ENCODE results near the gene NOX4. TPM values are rescaled to one million over a fixed set of nuclear protein-coding genes. Genes with fewer than 3 reads are reported as not detected.
"Not testable (repeated sequence)": the region's sequence is repeated elsewhere in the genome, so short reads cannot be mapped to it uniquely, and the experiment has no call there.

NOX4 gene
- total RNA-seq, 1 experiment from 2014 or later = 1.4 TPM

DNA sequence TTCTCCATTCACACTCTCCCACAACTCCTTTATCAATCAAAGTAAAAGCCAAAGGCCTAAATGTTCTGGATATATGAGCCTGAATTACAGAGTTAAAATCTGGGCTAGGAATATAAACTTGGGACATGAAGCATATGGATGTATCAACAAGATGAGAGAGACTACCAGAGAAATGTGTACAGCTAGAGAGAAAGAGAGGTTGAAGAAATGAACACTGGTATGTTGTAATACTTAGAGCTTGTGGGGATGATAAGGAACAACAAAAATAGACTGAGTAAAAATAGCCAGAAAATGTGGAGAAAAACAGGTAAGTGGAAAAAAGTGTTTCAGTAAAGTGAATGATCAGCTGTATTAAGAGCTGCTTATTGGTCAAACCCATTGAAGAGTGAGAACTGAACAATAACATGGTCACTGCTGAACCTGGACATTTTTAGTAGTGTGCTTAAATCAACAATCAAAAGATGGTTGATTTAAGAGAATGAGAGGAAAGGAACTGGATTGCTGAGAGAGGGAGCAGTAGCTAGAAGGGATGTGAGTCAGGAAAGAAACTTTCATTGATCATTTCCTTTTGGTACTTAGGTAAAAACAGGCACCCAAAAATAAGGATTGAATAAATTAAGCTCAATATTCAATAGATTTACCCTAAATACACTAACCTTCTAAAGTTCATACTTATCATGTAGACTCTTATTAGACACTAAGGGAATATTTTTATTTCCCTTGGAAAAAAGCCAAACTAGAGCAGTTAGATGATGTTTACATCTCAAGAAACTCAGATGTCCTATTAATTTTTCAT, 111.0 kb downstream of the NOX4 start:
- DNase-seq (ENCODE audit: low spot score) = not testable (repeated sequence)

- not testable (repeated sequence) for DNase-seq (ENCODE audit: low spot score)
Observed at GRCh38 chr11:89378986-89379385, 112.2 kb downstream of the NOX4 start.

DNA sequence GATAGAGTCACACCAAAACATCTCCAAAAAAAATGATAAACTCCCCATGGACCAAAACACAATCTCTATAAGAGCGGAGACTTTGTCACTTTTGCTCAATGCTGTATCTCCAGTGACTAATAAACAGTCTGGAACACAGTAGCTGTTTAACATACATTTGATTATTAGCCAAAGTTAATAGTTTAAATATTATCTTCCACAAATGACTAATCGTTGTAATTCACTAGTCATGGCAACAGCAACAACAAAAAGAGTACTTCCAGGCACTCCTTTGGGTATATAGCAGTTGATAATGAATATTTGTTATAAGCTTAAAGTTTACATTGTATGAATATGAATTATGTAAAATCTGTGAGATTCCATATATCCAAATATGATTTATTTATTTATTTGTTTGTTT, 121.8 kb downstream of the NOX4 start:
- not testable (repeated sequence) for DNase-seq (ENCODE audit: low spot score)

- DNase-seq (ENCODE audit: low spot score) = not testable (repeated sequence)
Observed at GRCh38 chr11:89364856-89365255, 126.3 kb downstream of the NOX4 start.

GRCh38 chr11:89361734-89362133, 129.4 kb downstream of the NOX4 start:
- no peak for DNase-seq (ENCODE audit: low spot score)

DNA sequence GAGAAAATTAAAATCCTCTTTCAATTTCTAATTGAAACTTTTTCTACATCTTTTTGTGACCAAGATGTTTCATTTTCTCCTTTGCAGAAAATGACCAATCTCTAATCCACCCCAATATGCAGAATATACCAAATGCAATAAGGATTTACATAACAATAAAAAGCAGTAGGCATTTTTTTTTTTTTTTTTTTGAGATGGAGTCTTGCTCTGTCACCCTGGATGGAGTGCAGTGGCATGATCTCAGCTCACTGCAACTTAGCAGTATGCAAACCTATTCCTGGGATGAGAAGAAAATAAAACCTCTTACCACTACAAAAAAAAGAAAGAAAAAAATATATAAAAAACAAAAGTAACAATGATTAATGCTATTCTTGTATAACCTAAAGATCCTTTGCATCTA, 132.0 kb downstream of the NOX4 start:
- not testable (repeated sequence) for DNase-seq (ENCODE audit: low spot score)

GRCh38 chr11:89358761-89359160, 132.4 kb downstream of the NOX4 start:
- DNase-seq (ENCODE audit: low spot score) = no peak

DNA sequence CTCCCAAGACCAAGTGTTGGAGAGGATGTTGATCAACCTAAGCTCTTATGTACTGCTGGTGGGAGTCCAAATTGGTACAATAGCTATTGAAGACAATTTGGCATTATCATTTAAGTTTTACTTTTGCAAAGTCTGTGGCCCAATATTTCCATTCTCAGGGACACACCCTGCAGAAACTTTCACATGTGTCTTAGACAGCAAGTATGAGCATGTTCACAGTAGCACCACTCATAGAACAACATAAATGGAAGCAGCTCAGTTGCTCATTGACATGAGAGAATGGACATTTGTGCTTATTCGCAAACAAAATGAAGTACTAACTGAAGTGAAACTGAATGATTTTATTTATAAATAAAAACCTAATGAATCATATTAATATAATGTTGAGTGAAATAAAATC, 135.5 kb downstream of the NOX4 start:
- DNase-seq (ENCODE audit: low spot score) = no peak

DNA sequence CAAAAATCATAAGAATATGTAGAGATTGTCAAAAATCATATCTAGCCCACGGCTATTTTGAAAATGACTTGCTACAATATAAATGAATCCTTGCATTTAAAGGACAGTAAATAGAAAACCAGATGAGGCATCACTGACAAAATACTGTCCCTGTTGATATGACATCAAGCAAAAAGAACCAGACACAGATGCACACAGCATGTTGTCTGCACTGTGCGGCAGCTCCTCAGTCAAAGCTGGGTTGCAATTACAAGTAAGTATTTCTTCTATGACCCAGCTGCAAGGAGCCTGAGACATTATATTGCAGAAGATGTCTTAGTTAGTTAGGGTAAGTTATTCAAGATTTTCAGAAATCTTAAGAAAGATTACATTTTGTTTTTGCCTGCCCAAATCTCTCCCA, 136.7 kb downstream of the NOX4 start:
- DNase-seq (ENCODE audit: low spot score) = not testable (repeated sequence)

GRCh38 chr11:89347071-89347470, 144.1 kb downstream of the NOX4 start:
- no peak for DNase-seq (ENCODE audit: low spot score)

GRCh38 chr11:89346601-89347000, 144.6 kb downstream of the NOX4 start:
- no peak for DNase-seq (ENCODE audit: low spot score)

DNA sequence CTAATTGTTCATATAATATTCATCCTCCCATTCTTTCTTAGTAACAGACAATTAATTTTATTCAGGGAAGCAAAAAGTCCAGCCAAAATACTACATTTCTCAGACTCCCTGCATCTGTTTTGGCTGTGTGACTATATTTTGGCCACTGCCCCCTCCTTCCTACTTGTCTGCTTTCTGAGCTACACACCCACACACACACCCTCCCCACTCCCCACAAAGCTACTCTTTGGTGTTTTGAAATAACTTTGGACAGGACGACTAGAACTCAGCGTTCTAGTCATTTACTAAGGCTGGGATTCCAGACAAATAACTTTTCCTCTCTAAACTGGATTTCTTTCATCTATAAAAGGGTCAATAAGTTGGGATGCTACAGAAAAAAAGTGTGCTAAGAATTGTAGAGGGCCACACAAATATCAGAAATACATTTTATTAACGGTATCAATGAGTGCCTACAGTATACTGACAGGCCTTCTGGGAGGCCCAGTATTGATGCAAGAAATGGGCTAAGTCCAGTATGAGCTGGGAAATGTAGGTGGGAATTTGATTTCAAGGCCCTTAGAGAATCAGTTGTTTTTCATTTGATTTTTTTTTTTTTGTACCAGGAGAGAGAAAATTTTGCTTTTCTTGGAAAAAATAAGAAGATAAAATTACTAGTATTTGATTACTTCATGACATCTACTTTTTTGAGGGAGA, 148.1 kb downstream of the NOX4 start:
- DNase-seq (ENCODE audit: low spot score) = not testable (repeated sequence)

GRCh38 chr11:89340450-89340849, 150.7 kb downstream of the NOX4 start:
- DNase-seq (ENCODE audit: low spot score) = not testable (repeated sequence)

DNA sequence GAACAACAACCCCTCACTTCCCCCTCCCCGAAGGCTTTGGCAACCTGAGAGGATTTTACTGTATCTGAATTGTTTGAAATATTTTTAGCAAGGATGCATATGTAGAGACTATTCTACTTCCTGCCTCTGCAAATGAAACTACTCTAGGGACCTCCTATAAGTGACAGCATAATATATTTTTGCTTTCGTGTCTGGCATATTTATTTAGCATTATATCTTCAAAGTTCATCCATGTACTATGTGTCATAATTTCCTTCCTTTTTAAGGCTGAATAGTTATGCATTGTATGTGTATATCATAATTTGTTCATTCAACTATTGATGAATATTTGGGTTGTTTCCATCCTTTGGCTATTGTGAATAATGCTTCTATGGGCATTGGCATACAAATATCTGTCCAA, 153.1 kb downstream of the NOX4 start:
- not testable (repeated sequence) for DNase-seq (ENCODE audit: low spot score)

- DNase-seq (ENCODE audit: low spot score) = not testable (repeated sequence)
Observed at GRCh38 chr11:89337100-89337650, 154.0 kb downstream of the NOX4 start.

DNA sequence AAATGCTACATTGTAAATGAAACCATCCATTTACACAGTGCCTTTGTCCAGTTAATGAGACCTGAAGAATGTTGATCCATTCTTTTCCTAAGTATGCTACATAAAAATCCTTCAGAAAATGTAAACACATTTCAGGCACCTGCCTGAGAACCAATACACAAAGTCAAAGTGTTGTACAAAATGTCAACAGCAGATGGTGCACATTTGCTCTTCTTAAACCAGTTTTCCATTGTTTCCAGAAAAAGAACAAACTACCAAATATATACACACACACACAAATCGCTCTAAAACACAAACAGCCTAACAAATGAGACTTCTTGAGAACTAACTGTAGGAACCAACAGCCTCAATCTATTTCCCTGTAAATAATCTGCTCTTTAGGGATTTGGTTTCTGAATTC, 157.5 kb downstream of the NOX4 start:
- peak; percentile 16 for DNase-seq (ENCODE audit: low spot score)

DNA sequence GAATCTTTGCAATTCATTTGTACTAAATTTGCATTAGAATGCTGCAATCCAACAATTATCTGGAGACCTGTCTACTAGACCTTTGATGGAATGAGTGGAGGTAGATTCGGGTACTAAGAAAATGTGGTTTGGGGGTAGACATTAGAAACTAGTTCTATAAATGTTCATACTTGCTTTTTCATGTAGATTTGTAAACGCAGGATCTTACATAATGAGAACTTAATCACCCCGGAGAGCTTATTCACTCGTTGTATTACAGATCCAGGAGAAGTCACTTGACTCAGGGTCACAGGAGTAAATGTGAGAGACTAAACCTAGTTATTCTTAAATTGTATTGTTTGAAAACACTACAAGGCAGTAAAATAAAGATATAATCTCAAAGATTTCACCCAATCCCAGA, 159.2 kb downstream of the NOX4 start:
- not testable (repeated sequence) for DNase-seq (ENCODE audit: low spot score)

DNA sequence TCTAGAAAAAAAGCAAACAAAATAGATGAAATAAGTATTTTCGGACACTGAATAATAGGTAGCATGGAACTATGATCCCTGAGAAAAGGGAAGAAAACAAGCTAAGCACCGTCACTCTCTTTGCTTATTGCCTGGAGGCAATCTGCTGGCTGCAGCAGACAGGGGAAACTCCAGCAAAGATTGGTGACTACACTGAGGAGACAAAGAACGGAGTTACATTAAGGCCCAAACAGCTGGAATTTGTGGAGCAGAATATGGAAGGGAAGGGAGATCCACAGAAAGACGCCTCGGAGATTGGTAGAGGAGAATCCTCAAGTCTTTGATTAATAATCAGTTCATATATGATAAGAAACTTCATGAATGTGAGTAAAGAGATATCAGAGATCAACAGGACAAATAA, 163.3 kb downstream of the NOX4 start:
- no peak for DNase-seq (ENCODE audit: low spot score)

GRCh38 chr11:89321401-89321800, 169.8 kb downstream of the NOX4 start:
- no peak for DNase-seq (ENCODE audit: low spot score)

- DNase-seq (ENCODE audit: low spot score) = not testable (repeated sequence)
Observed at GRCh38 chr11:89310607-89311006, 180.6 kb downstream of the NOX4 start.

DNA sequence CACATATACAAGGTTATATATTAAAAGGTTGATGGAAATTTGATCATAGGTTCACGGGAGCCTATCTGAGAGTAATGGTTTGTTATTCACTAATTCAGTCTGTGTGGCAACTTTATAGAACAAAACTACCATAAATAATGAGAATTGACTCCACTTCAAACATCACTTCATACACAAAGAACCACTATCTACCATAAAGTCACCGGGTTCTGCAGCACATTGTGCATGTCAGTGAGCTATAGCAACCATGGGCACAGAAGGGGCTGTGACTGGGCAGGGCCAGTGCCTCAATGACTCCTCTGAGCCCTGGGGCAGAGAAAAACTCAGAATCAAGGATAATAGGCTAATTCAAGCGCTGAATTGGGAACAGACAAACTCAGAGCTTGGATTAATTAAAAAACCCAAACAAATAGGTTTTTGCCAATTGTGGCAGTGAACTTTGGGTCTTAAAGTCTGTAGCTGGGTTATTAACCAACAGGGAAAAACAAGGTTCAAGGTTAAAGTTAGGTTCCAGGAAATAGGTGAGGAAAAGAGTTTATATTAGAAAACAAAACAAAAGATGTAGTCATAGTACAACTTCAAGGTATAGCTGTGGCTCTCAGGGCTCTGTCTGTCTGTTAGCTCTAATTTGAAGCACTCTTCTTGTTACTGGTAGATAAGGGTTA, 181.7 kb downstream of the NOX4 start:
- DNase-seq (ENCODE audit: low spot score) = not testable (repeated sequence)

GRCh38 chr11:89308272-89308671, 182.9 kb downstream of the NOX4 start:
- not testable (repeated sequence) for DNase-seq (ENCODE audit: low spot score)
